GM21717 (cell line): ENCODE results near the gene TXNDC11.

Experiments used
- ATAC-seq: cut with Tn5 transposase; IDR thresholded peaks from one replicate; pipeline ENCODE4 v1.9.1; 2021; ENCODE audit warnings: mild to moderate bottlenecking, moderate library complexity; ENCODE audit not compliant: unreplicated experiment

Gene TXNDC11

GRCh38 chr16:11676799-11677198, 65.9 kb downstream of the TXNDC11 start:
- ATAC-seq = no peak

GRCh38 chr16:11675561-11676511, 66.8 kb downstream of the TXNDC11 start:
- ATAC-seq = no peak

- no peak for ATAC-seq
Measured at GRCh38 chr16:11674818-11675560, 67.7 kb downstream of the TXNDC11 start.

- ATAC-seq = no peak
Measured at GRCh38 chr16:11674001-11674817, 68.4 kb downstream of the TXNDC11 start.

- ATAC-seq = no peak
Measured at GRCh38 chr16:11673091-11674000, 69.3 kb downstream of the TXNDC11 start.

- no peak for ATAC-seq
Measured at GRCh38 chr16:11672206-11673090, 70.2 kb downstream of the TXNDC11 start.

DNA sequence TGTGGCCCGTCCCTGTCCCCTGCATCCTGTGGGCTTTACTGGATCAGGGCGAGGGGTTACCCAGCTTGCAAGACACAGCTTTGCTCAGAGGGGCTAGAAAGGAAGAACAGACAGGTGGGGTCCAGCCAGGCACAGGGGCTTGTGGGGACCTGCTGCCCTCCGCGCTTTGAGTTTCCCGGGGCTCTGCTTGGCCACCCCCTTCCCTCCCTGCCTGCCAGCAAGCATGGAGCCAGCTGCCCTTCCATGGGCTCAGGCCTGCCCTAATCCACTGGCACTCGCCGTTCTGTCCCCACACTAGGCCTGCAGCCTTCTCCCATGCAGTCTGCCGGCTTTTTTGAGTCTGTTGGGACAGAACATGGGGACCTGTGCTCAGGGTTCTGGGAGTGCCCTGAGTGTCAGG, 71.0 kb downstream of the TXNDC11 start:
- no peak for ATAC-seq

DNA sequence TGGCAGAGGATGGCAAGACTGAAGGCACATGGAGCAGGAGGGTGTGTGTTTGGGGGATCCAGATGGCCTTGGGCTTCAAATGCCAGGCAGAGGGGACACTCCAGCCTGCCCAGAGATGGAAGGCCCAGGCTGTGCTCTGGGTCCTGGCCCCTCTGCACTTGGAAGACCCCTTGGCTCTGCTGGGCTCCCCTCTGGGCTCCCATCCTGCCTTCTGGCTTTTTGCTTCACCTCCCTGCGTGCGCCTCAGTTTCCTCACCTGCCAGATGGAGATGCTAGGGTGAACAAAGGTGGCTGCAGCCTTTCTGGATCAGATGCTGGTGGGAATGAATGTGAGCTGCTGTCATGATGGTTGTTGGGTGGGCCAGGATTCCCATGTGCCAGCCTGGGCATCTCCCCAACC, 71.4 kb downstream of the TXNDC11 start:
- ATAC-seq = no peak

GRCh38 chr16:11670171-11671131, 72.2 kb downstream of the TXNDC11 start:
- no peak for ATAC-seq

- ATAC-seq = no peak
Measured at GRCh38 chr16:11669380-11670146, 73.1 kb downstream of the TXNDC11 start.

- ATAC-seq = no peak
Measured at GRCh38 chr16:11668623-11669379, 73.9 kb downstream of the TXNDC11 start.

DNA sequence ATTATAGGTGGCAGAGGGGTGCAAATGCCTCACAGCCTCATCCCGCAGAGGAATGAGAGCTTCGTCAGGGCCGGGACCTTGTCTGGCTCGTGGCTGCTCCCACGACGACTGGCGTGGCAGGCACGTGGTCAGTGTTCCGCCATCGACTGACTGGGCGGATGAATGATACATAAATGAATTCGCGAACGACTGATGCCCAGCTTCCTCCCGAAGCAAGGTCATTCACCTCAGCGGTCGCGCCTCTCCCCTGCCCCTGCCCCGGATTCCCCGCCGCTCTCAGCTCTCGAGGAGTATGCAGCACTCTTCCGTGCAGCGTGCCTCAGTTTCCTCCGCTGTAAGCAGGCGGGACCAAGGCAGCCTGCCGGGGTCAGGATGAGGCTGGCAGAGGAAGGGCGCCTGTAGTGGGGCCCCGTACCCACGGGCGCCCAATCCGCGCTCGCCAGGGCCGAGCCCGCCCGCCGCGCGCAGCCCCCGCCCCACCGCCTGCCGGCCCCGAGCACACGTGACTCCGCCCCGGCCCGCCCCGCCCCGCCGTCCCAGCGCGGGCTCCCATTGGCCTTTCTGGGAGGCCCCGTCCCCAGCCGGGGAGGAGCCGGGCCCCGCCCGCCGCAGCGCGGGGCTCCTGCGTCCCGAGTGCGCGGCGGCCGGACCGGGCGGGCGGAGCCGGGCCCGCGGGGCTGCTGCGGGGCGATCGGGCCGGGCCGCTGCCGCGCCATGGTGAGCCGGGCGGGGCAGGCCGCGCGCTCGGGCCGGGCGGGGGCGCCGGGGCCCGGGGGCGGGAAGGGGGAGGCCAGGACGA, 74.6 kb downstream of the TXNDC11 start, which contains the start of gene SNN:
Gene SNN, plus strand, starts transcription at position 632 of the 799 bp plus-strand sequence. CDS start 7,605 bp downstream, outside the sequence.
- ATAC-seq = peak; percentile 46

- no peak for ATAC-seq
Measured at GRCh38 chr16:11667221-11667823, 75.3 kb downstream of the TXNDC11 start.

GRCh38 chr16:11666103-11667055, 76.3 kb downstream of the TXNDC11 start:
- no peak for ATAC-seq
